GM10266 (cell line): ENCODE results near the gene MAP3K7.

Experiments used
- DNase-seq: peaks from one replicate; pipeline ENCODE4 v3.0.0; 2012; ENCODE audit errors: extremely low spot score
- CTCF ChIP-seq: IDR thresholded peaks from 2 replicates; pipeline ENCODE4 v1.5.1; 2012; ENCODE audit warnings: mild to moderate bottlenecking, low read depth; ENCODE audit not compliant: control insufficient read depth, insufficient read depth; ENCODE audit errors: missing control alignments

MAP3K7 gene

GRCh38 chr6:90508753-90509152, 78.1 kb downstream of the MAP3K7 start:
- DNase-seq: no peak
- TF ChIP-seq CTCF: no peak

GRCh38 chr6:90502866-90503407, 83.9 kb downstream of the MAP3K7 start:
- no peak for DNase-seq
- TF ChIP-seq CTCF: no peak

- no peak for DNase-seq
- TF ChIP-seq CTCF: no peak
These were observed 84.5 kb downstream of the MAP3K7 start for GRCh38 chr6:90502381-90502780.

- no peak for DNase-seq
- TF ChIP-seq CTCF: no peak
These were observed 86.4 kb downstream of the MAP3K7 start for GRCh38 chr6:90500458-90500857.

- no peak for DNase-seq
- no peak for TF ChIP-seq CTCF
These were observed 89.5 kb downstream of the MAP3K7 start for GRCh38 chr6:90497411-90497810.

- DNase-seq: no peak
- no peak for TF ChIP-seq CTCF
These were observed 90.4 kb downstream of the MAP3K7 start for GRCh38 chr6:90496258-90497016.

GRCh38 chr6:90495216-90495817, 91.6 kb downstream of the MAP3K7 start:
- no peak for DNase-seq
- no peak for TF ChIP-seq CTCF
